KBM-7 (cell line): ENCODE results near the gene RPH3AL.

Source experiments
- DNase-seq: peaks from one replicate; pipeline ENCODE4 v3.0.0-alpha.2; 2015
- in situ Hi-C: fragments of 300-500 bp; cut with MboI; formaldehyde crosslinking; loops from 2 replicates; pipeline ENCODE4 v1.14.3; 2020; ENCODE audit warnings: low sequenced_read_pairs, low pct_unique_long_range_greater_than_20kb, mixed read lengths

The RPH3AL gene

GRCh38 chr17:162689-163088 lies 189.9 kb downstream of the RPH3AL start:
- DNase-seq = no peak
- in situ Hi-C loops = no loop called here
